Type B pancreatic cell (in vitro differentiated cells): Measurements from ENCODE around the gene POLR1A. TPM values are rescaled to one million over a fixed set of nuclear protein-coding genes. Genes with fewer than 3 reads are reported as not detected.

Experiments used
- DNase-seq: peaks from one replicate; pipeline ENCODE4 v3.0.0; 2021; ENCODE audit warnings: mixed read lengths; ENCODE audit not compliant: unreplicated experiment; ENCODE audit errors: extremely low spot score
- H3K27ac Mint-ChIP-seq: 2 replicates; pipeline ENCODE4 v1.8.0; 2021; ENCODE audit warnings: mild to moderate bottlenecking, mixed read lengths
- H3K27me3 Mint-ChIP-seq: 2 replicates; pipeline ENCODE4 v1.8.0; 2021; ENCODE audit warnings: mixed read lengths
- H3K36me3 Mint-ChIP-seq: 2 replicates; pipeline ENCODE4 v1.8.0; 2021; ENCODE audit warnings: mixed read lengths
- H3K4me1 Mint-ChIP-seq: one replicate; pipeline ENCODE4 v1.8.0; 2021; ENCODE audit warnings: mixed read lengths; ENCODE audit not compliant: unreplicated experiment
- H3K4me3 Mint-ChIP-seq: 2 replicates; pipeline ENCODE4 v1.8.0; 2021; ENCODE audit warnings: mild to moderate bottlenecking, mixed read lengths
- H3K9me3 Mint-ChIP-seq: 2 replicates; pipeline ENCODE4 v1.8.0; 2021; ENCODE audit warnings: mixed read lengths
- CTCF ChIP-seq: fragments of 200-600 bp; sonication (generic); conservative IDR thresholded peaks from 2 replicates; pipeline ENCODE4 v1.5.0; 2021; ENCODE audit warnings: antibody characterized with exemption, mild to moderate bottlenecking
- total RNA-seq: library from RNA; stranded (reverse); gene quantifications from 2 replicates; pipeline ENCODE4 v1.2.1, GENCODE V29; 2021; ENCODE audit warnings: low replicate concordance

POLR1A gene
- total RNA-seq, 1 donor from 2014 or later = 57.6 TPM

GRCh38 chr2:86055314-86055713 lies 50.4 kb downstream of the POLR1A start:
- DNase-seq = no peak
- no peaks in the 10 kb centered on the region for H3K4me1 Mint-ChIP-seq
- no peak for TF ChIP-seq CTCF
- peaks cover 24% of the 10 kb centered on the region for H3K36me3 Mint-ChIP-seq
- no peak overlapping the region for H3K27ac Mint-ChIP-seq
- H3K4me3 Mint-ChIP-seq = no peak overlapping the region
- H3K9me3 Mint-ChIP-seq = no peaks in the 10 kb centered on the region
- H3K27me3 Mint-ChIP-seq = no peaks in the 10 kb centered on the region

- Mint-ChIP-seq H3K27ac (no peak overlapping the region), H3K4me3 (no peak overlapping the region), H3K27me3 (no peaks in the 10 kb centered on the region)
These were observed 51.1 kb downstream of the POLR1A start for GRCh38 chr2:86054535-86055082.

GRCh38 chr2:86053166-86053565 lies 52.5 kb downstream of the POLR1A start:
- Mint-ChIP-seq H3K27ac (no peak overlapping the region), H3K4me3 (no peak overlapping the region), H3K27me3 (no peaks in the 10 kb centered on the region), H3K9me3 (no peaks in the 10 kb centered on the region), H3K36me3 (peaks cover 18% of the 10 kb centered on the region), H3K4me1 (no peaks in the 10 kb centered on the region)
- no peak for TF ChIP-seq CTCF
- no peak for DNase-seq

More at GRCh38 chr2:86054535-86055082, 51.1 kb downstream of the POLR1A start:
- Mint-ChIP-seq H3K36me3 (peaks cover 24% of the 10 kb centered on the region), H3K4me1 (no peaks in the 10 kb centered on the region), H3K9me3 (no peaks in the 10 kb centered on the region)
- DNase-seq = no peak
- TF ChIP-seq CTCF = no peak

- no peak for TF ChIP-seq CTCF
- Mint-ChIP-seq H3K4me1 (no peaks in the 10 kb centered on the region), H3K27me3 (no peaks in the 10 kb centered on the region), H3K36me3 (peaks cover 17% of the 10 kb centered on the region), H3K4me3 (no peak overlapping the region), H3K9me3 (no peaks in the 10 kb centered on the region), H3K27ac (no peak overlapping the region)
- DNase-seq = peak; percentile 44
These were observed 53.0 kb downstream of the POLR1A start for GRCh38 chr2:86052676-86053075.

- Mint-ChIP-seq H3K9me3 (no peaks in the 10 kb centered on the region), H3K4me3 (no peak overlapping the region), H3K27me3 (no peaks in the 10 kb centered on the region), H3K36me3 (peaks cover 14% of the 10 kb centered on the region), H3K27ac (no peak overlapping the region), H3K4me1 (no peaks in the 10 kb centered on the region)
- DNase-seq = no peak
- TF ChIP-seq CTCF = no peak
These were observed 53.4 kb downstream of the POLR1A start for GRCh38 chr2:86052265-86052664.

- peaks cover 11% of the 10 kb centered on the region for H3K36me3 Mint-ChIP-seq
These were observed 55.4 kb downstream of the POLR1A start for GRCh38 chr2:86050301-86050700.

More at GRCh38 chr2:86050301-86050700, 55.4 kb downstream of the POLR1A start:
- DNase-seq = peak; percentile 48
- H3K4me3 Mint-ChIP-seq = no peak overlapping the region
- no peak for TF ChIP-seq CTCF
- no peak overlapping the region for H3K27ac Mint-ChIP-seq
- no peaks in the 10 kb centered on the region for H3K4me1 Mint-ChIP-seq
- no peaks in the 10 kb centered on the region for H3K9me3 Mint-ChIP-seq
- no peaks in the 10 kb centered on the region for H3K27me3 Mint-ChIP-seq
